ENCODE measurements around the gene UCN3. TPM values are rescaled to one million over a fixed set of nuclear protein-coding genes. Genes with fewer than 3 reads are reported as not detected.

The UCN3 gene
- total and polyA plus RNA-seq, 2 experiments from 2014 or later = not detected

GRCh38 chr10:5411941-5412276, 47.1 kb downstream of the UCN3 start:
- Histone ChIP-seq H3K4me2 (ENCODE audit: unreplicated experiment) (peak overlapping the region; percentile 95), H3K4me3 (peak overlapping the region; percentile 78), H3K4me1 (ENCODE audit: insufficient read depth) (peaks cover 9% of the 10 kb centered on the region; the same call in 1 of the 2 replicates), H3K36me3 (ENCODE audit: low read depth) (no peaks in the 10 kb centered on the region), H3K9ac (peak overlapping the region; percentile 86), H2AFZ (peak overlapping the region; percentile 90), H4K20me1 (ENCODE audit: insufficient read depth) (no peaks in the 10 kb centered on the region), H3K27me3 (replicated peaks; ENCODE audit: insufficient read depth) (no peaks in the 10 kb centered on the region), H3K79me2 (ENCODE audit: insufficient read depth) (peaks cover 37% of the 10 kb centered on the region), H3K27ac (peak overlapping the region; percentile 34), H3F3A (ENCODE audit: insufficient read depth) (peaks cover 9% of the 10 kb centered on the region; the same call in 1 of the 2 replicates), H3K9me3 (ENCODE audit: low read depth) (no peaks in the 10 kb centered on the region), H3K9me2 (ENCODE audit: insufficient read depth) (no peaks in the 10 kb centered on the region)
- peak; percentile 71 for DNase-seq
- in situ Hi-C loops (cut with MboI) = no loop called here
- 1% methylated on average over 3 of the region's 3 CpGs for WGBS, 2 experiments (ENCODE audit: low coverage in 1 of 2, low lambda C conversion rate in 2 of 2, missing lambda C conversion rate in 2 of 2)
- TF ChIP-seq EZH2phosphoT487 (IDR thresholded peaks at IDR 0.05; ENCODE audit: insufficient read depth, low read depth) (no peak), EZH2 (IDR thresholded peaks at IDR 0.05; ENCODE audit: insufficient read depth, poor library complexity, severe bottlenecking) (no peak)

- Histone ChIP-seq H2AFZ (peak within 1 kb of the TSS; percentile 90), H3K4me3 (peak within 1 kb of the TSS; percentile 78), H3K27me3 (replicated peaks; ENCODE audit: insufficient read depth) (no peaks in the 10 kb centered on the region), H3K9me3 (ENCODE audit: low read depth) (no peaks in the 10 kb centered on the region), H3K27ac (peak within 1 kb of the TSS; percentile 58), H3F3A (ENCODE audit: insufficient read depth) (peaks cover 9% of the 10 kb centered on the region; the same call in 1 of the 2 replicates), H3K4me1 (ENCODE audit: insufficient read depth) (peaks cover 9% of the 10 kb centered on the region; the same call in 1 of the 2 replicates), H3K9me2 (ENCODE audit: insufficient read depth) (no peaks in the 10 kb centered on the region), H3K79me2 (ENCODE audit: insufficient read depth) (peaks cover 42% of the 10 kb centered on the region), H3K36me3 (ENCODE audit: low read depth) (no peaks in the 10 kb centered on the region), H3K9ac (peak within 1 kb of the TSS; percentile 86), H3K4me2 (ENCODE audit: unreplicated experiment) (peak within 1 kb of the TSS; percentile 98), H4K20me1 (ENCODE audit: insufficient read depth) (no peaks in the 10 kb centered on the region)
- no peak for TF ChIP-seq EZH2 (IDR thresholded peaks at IDR 0.05; ENCODE audit: insufficient read depth, poor library complexity, severe bottlenecking)
- in situ Hi-C loops (cut with MboI) = no loop called here
- WGBS, 2 experiments (ENCODE audit: low coverage in 1 of 2, low lambda C conversion rate in 2 of 2, missing lambda C conversion rate in 2 of 2) = 0% methylated on average over 26 to 48 of the region's 48 CpGs
- peak; percentile 95 for DNase-seq
Observed at GRCh38 chr10:5412277-5412941, 47.6 kb downstream of the UCN3 start, which contains the start of gene NET1. TSS of gene NET1 (plus strand) at chr10:5412557. CDS start at chr10:5412693, 136 bp downstream.

- Histone ChIP-seq H3K4me3 (peak overlapping the region; percentile 78), H3K27me3 (replicated peaks; ENCODE audit: insufficient read depth) (no peaks in the 10 kb centered on the region), H2AFZ (peak overlapping the region; percentile 81), H3K9me2 (ENCODE audit: insufficient read depth) (no peaks in the 10 kb centered on the region), H3K27ac (peak overlapping the region; percentile 58), H3K9me3 (ENCODE audit: low read depth) (no peaks in the 10 kb centered on the region), H3K4me1 (ENCODE audit: insufficient read depth) (peaks cover 9% of the 10 kb centered on the region; the same call in 1 of the 2 replicates), H3K36me3 (ENCODE audit: low read depth) (no peaks in the 10 kb centered on the region), H3K79me2 (ENCODE audit: insufficient read depth) (peaks cover 51% of the 10 kb centered on the region), H3K4me2 (ENCODE audit: unreplicated experiment) (peak overlapping the region; percentile 98), H4K20me1 (ENCODE audit: insufficient read depth) (no peaks in the 10 kb centered on the region), H3K9ac (peak overlapping the region; percentile 86), H3F3A (ENCODE audit: insufficient read depth) (peaks cover 9% of the 10 kb centered on the region; the same call in 1 of the 2 replicates)
- 9 to 10% methylated on average over 14 to 20 of the region's 20 CpGs for WGBS, 2 experiments (ENCODE audit: low coverage in 1 of 2, low lambda C conversion rate in 2 of 2, missing lambda C conversion rate in 2 of 2)
- DNase-seq = peak; percentile 77
- TF ChIP-seq EZH2phosphoT487 (IDR thresholded peaks at IDR 0.05; ENCODE audit: insufficient read depth, low read depth) (no peak), EZH2 (IDR thresholded peaks at IDR 0.05; ENCODE audit: insufficient read depth, poor library complexity, severe bottlenecking) (no peak)
- in situ Hi-C loops (cut with MboI) = no loop called here
Observed at GRCh38 chr10:5413012-5413938, 48.5 kb downstream of the UCN3 start.

GRCh38 chr10:5416981-5417380, 52.2 kb downstream of the UCN3 start:
- 89 to 95% methylated on average over 11 of the region's 11 CpGs for WGBS, 2 experiments (ENCODE audit: low coverage in 1 of 2, low lambda C conversion rate in 2 of 2, missing lambda C conversion rate in 2 of 2)
- Histone ChIP-seq H3K4me3 (no peak overlapping the region), H3K9me3 (ENCODE audit: low read depth) (no peaks in the 10 kb centered on the region), H3K79me2 (ENCODE audit: insufficient read depth) (peaks cover 88% of the 10 kb centered on the region), H3F3A (ENCODE audit: insufficient read depth) (peaks cover 9% of the 10 kb centered on the region; the same call in 1 of the 2 replicates), H3K27ac (no peak overlapping the region), H3K9me2 (ENCODE audit: insufficient read depth) (no peaks in the 10 kb centered on the region), H3K27me3 (replicated peaks; ENCODE audit: insufficient read depth) (no peaks in the 10 kb centered on the region), H3K9ac (no peak overlapping the region), H3K4me2 (ENCODE audit: unreplicated experiment) (no peak overlapping the region), H3K4me1 (ENCODE audit: insufficient read depth) (peaks cover 9% of the 10 kb centered on the region; the same call in 1 of the 2 replicates), H4K20me1 (ENCODE audit: insufficient read depth) (no peaks in the 10 kb centered on the region), H3K36me3 (ENCODE audit: low read depth) (no peaks in the 10 kb centered on the region), H2AFZ (no peak overlapping the region)
- TF ChIP-seq EZH2phosphoT487 (IDR thresholded peaks at IDR 0.05; ENCODE audit: insufficient read depth, low read depth) = no peak
- TF ChIP-seq EZH2 (IDR thresholded peaks at IDR 0.05; ENCODE audit: insufficient read depth, poor library complexity, severe bottlenecking) = no peak
- DNase-seq = no peak
- in situ Hi-C loops (cut with MboI) = no loop called here

Data from GM23248 (cell line).